T-helper 2 cell treated with Interferon-gamma antibody and Interleukin-4, amounts not matched to agents 100 ng/mL and 5 ng/mL, for 36 hours (primary cell): ENCODE measurements around the gene PLEKHG5. TPM values are rescaled to one million over a fixed set of nuclear protein-coding genes. Genes with fewer than 3 reads are reported as not detected.

ENCODE experiments used
- intact Hi-C: fragments of 100-400 bp; cut with micrococcal nuclease; formaldehyde crosslinking; loops from one replicate; pipeline ENCODE4 v1.15.1; 2023
- total RNA-seq: library from RNA; stranded (reverse); gene quantifications from 2 replicates; pipeline ENCODE4 v1.2.3, GENCODE V29; 2022

The PLEKHG5 gene
- total RNA-seq, 1 donor from 2014 or later: 1.4 TPM

DNA sequence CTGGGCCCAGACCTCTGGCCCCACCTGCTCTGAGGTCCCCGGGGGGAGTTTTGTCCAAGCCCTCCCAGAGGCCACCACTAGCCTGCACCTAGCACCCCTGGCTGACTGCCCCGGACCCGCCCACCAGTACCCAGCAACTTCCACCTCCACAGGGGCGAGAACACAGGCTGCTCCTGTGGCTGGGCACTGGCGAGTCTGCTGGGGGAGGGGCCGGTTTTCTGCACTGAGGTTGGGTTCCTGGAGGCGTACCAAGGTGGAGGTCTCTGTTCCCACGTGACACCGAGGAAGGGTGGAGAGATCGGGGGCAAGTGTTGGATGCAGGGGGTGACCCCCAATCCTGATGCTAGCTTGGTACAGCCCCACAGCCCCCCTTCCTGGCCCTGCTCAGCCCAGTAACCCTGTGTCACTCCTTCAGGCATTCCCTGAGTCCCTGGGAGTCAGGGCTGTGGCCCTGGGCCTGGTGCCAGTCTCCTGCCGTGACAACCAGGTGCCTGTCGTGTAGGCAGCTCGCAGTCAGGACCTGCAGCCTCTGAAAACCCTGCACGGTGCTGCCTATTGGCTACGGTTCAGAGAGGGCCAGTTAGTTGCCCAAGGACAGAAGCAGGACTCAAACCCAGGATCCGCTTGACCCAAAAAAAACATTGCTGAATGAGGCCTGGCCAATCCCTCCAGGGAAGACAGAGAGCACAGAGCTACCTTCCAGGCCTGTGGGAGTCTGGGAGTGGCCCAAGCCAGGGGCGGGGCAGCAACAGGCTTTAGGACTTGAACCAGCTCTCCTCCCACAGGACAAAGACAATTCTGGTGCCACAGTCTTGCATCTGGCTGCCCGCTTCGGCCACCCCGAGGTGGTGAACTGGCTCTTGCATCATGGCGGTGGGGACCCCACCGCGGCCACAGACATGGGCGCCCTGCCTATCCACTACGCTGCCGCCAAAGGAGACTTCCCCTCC is 63.8 kb downstream of the PLEKHG5 start:
- intact Hi-C loops: no loop called here

DNA sequence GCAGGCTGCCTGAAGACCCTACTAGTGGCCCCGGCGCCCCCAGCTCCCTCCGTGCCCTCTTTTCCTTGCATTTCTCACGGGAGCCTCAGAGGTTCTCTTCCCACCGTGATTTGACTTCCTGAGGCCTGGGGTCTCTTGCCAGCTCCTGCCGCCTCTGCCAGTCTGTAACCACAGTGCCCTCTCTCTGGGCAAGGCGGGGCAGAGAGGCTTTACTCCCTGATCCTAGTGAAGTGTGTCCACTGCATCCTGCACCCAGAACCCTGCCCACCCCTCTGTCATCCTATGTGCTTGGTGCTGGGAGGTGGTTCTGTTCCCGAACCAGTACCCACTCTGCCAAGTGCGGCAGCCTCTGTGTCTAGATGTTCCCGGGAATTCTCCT is 64.5 kb downstream of the PLEKHG5 start:
- intact Hi-C loops: no loop called here

DNA sequence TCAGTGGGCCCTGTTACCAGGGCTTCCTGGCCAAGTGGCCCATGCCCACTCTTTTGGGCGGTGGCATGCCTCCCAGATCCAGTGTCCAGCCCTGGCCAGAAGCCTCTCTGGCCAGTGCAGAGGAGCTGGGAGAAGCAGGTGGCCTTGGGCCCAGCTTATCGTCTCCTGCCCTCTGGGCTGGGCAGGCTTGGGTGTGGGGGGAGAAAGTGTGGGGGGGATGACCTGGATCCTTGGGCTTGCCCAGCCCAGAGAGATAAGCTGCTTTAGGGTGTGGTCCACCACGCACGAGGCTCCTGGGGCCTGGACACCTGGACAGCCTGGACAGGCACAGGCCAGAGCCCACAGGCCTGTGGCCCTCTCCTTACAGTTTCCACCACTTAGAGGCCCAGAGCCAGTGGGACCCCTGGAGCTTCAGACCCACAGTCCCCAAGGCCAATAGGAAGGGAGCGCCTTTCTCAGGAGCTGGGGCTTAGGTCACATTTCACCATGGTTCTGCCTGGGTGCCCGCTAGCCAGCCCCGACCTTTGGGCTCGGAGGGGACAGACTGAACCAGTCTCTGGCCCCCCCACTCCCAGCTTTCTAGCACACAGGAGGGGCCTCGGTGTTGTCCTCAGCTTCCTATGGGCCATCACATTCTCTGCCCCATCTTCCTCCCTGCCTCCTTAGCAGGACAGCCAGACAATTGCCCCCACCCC is 65.0 kb downstream of the PLEKHG5 start:
- intact Hi-C loops: no loop called here

DNA sequence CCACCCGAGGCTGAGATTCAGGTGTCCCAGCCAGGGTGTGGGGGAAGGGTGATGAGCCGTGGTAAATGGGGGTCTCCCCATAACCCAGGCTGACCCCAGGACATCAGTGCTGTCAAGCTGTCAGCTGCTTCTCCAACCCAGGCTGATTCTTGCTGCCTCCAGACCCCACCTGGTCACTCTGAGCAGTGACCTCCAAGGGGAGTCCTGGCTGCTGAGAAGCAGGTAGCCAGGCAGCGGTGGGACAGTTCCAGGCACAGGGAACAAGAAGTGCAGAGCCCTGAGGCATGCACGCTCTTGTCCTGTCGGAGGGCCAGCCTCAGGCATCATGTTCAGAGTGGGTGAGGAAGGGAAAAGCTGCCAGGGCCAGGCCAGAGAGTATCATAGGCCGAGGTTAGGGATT is 65.8 kb downstream of the PLEKHG5 start:
- intact Hi-C loops: no loop called here

DNA sequence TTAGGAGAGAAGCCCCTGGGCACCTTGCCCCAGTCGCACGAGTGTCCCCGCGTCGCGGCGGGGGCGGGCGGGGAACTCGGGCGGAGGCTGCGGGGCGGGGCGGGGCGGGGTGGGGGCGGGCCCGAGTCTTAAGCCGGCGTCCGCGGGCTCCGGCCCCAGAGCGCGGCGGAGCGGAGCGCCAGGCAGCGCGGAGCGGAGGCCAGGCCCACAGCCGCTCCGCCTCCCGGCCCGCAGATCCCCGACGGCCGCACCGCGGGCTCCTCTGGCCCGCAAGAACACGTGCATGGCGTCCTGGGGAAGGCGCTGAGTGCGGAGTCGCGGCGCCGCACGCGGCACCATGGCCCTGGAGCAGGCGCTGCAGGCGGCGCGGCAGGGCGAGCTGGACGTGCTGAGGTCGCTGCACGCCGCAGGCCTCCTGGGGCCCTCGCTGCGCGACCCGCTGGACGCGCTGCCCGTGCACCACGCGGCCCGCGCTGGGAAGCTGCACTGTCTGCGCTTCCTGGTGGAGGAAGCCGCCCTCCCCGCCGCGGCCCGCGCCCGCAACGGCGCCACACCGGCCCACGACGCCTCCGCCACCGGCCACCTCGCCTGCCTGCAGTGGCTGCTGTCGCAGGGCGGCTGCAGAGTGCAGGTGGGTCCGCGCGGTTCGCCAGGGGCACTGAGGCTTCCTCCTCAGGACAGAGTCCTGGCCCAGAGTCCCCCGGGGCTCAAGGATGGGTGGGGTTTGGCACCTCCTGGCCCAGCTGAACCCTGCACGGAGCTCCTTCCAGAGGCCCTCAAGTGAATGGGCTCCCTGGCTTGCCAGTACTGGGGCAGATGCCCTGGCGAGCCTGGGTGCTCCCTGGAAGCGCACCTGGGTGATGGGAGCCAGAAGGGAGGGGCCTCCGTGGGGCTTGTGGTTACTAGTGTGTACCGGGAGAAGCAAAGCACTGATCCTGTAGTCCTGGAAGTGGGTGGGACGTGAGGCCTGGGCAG is 66.6 kb downstream of the PLEKHG5 start, which contains the start of gene ESPN:
ESPN (plus strand) TSS at position 158 of the 975 bp plus-strand sequence; CDS start at position 338, 180 bp downstream.
- intact Hi-C loops: loop anchor here (5.0 kb wide), 2 partner anchors 32 to 67 kb away; partner anchors contain the start of gene PLEKHG5

DNA sequence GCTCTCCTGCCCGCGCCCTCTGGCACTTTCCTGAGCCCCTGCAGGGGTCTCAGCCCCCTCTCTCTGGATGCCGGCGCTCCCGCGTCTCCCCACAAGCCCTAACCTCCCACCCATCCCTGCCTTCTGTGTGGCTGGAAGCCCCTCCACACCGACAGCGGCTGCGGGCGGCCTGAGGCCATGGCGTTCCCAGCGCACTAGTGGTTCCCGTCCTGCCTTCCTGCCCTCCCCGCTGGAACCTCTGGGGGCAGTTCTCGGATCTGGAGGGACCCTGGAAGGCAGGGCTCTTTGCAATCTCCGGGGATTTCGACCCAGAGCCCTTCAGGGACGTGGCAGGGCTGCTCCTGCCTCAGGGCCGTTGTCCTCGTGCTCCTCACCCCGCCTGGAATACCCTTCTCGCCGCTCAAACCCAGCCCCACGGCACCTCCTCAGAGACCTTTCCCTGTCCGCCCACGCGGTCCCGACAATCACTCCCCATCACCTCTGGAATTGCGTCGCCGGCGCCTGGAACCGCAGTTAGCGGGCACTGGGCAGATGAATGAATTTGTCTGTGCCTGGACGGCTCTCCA is 67.4 kb downstream of the PLEKHG5 start:
- intact Hi-C loops: loop anchor here (2.0 to 5.0 kb wide), 3 partner anchors 15 to 68 kb away; partner anchors contain the start of gene PLEKHG5

DNA sequence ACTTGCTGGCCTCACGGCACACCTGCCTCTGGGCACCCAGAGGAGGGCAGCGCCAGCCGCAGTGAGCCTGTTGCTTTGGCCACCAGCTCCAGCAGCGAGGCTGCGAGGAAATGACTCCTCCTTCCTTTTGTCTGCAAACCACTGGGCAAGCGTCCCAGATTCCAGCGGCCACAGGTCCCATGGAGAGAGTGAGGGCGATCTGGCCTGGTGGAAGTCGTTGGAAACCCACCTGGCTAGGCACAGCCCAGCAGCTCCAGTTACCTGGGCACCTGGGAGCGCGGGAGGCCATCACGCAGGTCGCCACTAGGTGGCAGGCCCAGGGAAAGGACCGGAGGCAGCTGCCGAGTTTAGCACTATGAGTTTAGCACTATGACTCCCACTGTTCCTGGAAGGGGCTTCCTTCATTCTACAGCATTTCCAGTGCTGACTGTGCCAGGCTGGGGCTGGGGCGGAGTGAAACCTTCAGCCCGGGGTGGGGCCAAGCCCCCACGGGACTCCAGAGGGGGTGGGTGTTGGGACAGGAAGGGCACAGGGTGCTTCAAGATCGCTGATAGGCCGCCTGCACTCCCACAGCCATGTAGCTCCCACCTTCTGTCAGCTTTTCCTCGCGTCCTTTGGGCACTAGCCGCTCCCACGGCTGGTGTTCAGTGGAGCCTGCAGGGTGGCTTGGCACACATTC is 68.0 kb downstream of the PLEKHG5 start:
- intact Hi-C loops: loop anchor here (2.0 to 5.0 kb wide), 3 partner anchors 15 to 69 kb away; partner anchors contain the start of gene PLEKHG5

DNA sequence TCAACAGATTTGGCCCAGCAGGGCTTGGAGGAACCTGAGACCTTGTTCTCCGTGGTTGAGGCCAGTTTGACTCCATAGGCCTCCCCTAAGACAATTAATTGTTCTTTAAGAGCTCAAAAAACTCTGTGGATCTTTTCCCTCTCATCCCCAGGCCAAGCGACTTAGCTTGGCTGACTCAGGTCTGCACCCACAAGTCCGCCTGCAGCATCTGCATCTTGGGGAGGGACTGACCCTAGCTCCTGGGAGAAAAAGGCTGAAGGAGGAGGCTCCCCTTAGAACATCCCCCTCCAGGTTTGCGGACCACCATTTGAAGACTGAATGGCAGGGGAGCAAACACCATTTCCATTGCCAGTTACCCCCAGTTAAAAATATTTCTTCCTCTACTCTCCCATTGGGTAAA is 70.2 kb downstream of the PLEKHG5 start:
- intact Hi-C loops: loop anchor here (5.0 kb wide), 2 partner anchors 36 to 71 kb away; partner anchors contain the start of gene PLEKHG5

DNA sequence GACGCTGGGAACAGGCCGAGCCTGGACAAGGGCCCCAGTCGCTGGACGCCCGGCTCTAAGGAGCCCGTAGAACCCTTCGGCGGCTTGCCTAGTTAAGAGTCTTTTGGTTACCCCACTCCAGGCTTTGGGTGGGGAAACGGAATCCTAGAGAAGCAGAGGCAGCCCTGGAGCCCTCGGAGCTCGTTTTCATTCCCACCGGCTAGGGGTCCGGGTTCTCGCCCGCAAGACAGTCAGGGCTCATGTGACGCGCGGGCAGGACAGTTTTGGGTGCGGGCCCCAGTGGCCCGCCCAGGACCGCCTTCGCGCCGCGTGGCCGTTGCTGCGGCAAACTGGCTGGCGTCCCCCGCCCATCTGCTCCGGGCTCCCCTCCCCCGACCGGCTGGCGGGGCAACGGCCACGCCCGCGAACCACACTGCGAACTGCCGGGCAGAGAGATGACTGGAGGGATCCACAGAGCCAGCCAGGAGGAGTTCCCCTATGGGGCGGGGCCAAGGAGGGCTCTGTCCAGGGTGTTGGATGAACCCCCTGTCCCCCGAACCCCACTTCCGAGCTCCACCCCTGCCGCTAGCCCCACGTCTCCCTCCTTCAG is 70.9 kb downstream of the PLEKHG5 start:
- intact Hi-C loops: loop anchor here (5.0 kb wide), 2 partner anchors 37 to 72 kb away; partner anchors contain the start of gene PLEKHG5

DNA sequence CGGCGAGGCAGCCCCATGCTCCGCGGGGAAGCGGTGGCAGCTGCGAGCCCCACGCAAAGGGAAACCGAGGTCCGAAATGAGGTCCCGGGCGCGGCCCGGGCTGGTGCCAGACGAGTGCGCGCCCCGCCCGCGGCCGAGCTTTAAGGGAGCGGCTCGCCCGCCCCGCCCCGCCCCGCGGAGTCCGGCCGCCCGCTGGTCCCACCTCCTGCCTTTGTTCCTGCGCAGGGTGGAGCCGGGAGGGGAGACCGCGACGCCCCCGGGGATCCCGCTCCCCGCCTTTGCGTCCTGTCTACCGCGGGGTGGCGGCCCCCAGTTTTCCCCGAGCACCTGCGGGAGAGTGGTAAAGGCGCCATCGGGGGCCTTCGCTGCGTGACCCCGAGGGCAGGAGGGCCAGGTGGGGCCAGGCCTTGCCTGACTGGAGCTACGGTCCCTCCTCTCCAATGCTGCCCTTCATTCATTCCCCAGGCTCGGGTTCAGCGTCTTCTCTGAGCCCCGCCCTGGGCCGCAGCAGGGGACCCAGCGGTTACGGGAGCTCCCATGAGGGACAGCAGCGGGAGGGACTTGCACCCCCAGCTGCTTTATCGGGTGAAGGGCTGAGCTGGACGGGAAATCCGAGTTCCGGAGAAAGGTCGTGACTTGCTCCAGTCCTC is 71.5 kb downstream of the PLEKHG5 start, which contains the start of gene HES2:
HES2 (minus strand) TSS at position 116 of the 650 bp plus-strand sequence; CDS start at position 17, 99 bp downstream.
- intact Hi-C loops: loop anchor here (5.0 kb wide), 2 partner anchors 37 to 72 kb away; partner anchors contain the start of gene PLEKHG5

DNA sequence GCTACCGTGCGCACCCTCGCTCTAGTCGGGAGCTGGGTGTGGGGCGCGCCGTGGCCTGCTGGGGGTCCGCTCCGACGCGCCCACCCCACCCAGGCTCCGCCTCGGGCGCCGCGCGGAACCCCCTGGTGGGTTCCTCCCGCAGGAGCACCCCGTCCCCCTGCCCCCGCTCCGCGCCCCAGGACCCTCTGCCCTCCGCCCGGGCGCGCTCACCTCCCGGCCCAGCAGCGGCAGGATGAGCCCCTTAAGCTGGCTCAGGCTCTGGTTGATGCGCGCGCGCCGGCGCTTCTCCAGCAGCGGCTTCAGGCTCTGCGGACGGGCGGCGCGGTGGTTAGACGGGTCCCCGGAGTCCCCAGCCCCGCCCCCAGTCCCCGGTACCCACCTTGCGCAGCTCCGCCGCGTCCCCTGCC is 72.1 kb downstream of the PLEKHG5 start:
- intact Hi-C loops: no loop called here

DNA sequence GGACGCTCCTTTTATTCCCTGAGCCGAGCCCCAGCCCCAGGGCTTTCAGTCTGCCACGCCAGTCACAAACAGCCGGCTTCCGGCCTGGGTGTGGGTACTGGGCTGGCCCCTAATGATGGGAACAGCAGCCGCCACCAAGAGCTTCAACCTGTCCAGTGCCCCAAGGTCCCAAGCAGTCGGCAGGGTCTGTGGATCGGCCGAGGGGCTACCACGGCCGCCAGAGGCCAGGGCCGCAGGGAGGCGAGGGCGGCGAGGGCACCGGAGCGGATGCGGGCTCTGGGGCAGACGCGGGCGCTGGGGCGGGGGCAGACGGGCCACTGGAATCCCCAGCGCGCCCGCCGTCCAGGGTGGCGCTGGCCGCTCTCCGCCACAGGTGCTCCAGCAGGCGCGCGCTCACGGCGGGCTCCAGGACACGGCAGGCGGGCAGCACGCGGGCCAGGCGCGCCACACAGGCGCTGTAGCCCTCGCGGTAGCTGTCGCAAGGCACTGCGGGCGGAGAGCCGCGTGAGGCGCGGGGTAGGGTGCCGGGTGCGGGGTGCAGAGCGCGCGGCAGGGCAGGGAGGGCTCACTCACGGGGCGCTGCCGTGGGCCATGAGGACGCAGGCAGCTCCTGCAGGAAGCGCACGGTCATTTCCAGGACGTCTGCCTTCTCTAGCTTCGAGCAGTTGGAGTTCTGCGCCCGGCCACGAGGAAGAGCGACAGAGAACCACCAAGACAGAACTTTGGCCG is 72.6 kb downstream of the PLEKHG5 start:
- intact Hi-C loops: no loop called here

DNA sequence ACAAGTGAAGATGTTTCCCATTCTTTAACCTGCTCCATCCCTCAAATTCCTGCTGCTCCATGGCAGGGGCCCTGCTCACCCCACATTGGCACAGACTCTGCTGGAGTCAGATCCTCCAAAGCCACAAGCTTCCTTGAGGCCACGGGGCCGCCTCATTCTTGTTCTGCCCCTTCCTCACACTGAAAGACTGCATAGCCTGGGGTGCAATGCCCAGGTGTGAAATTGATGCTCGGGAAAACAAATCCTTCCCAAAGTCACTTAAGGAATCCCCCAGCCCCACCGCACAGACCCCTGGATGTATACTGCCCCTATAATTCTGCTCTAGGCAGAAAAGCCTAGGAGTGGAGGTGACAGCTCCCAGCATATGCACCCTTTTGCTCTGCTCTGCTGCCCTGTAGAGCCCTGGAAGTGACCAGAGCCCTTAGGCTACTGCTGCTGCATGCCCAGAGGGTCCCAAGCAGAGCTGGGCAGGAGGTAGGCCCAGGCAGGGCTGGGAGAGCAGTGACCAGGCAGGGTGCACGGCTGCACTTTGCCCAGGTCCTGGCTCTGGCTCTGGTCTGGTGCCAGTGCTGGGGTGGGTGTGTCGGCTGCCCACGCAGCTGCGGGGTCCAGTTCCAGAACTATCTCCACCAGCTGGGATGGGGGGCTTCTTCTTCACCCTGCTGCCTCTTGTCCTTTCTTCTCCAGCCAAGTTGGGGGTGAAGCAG is 73.4 kb downstream of the PLEKHG5 start:
- intact Hi-C loops: no loop called here
